ENCODE data around the gene MRGPRX1. TPM values are rescaled to one million over a fixed set of nuclear protein-coding genes. Genes with fewer than 3 reads are reported as not detected.
A peak's percentile ranks its signal among the peaks of the same experiment; 100 is the strongest.

The MRGPRX1 gene
- total RNA-seq (2022) (not detected in 2 replicates), Bru-seq, nascent RNA (not detected), BruChase-seq, experiment 1, labeled RNA remaining after a 2-hour chase (percentile 35 among the genes with signal in this experiment), BruChase-seq, experiment 2, labeled RNA remaining after a 6-hour chase (percentile 29 among the genes with signal in this experiment)
- long read RNA-seq = 0 reads

- Mint-ChIP-seq H3K27ac (ENCODE audit: unreplicated experiment) (no peak within 1 kb of the TSS), H3K27me3 (ENCODE audit: insufficient read depth, unreplicated experiment) (no peaks in the 10 kb centered on the region), H3K9me3 (ENCODE audit: unreplicated experiment) (no peaks in the 10 kb centered on the region), H3K4me3 (ENCODE audit: unreplicated experiment) (no peak within 1 kb of the TSS), H3K4me1 (ENCODE audit: low read depth, unreplicated experiment) (peaks cover 4% of the 10 kb centered on the region), H3K36me3 (ENCODE audit: insufficient read depth, unreplicated experiment) (no peaks in the 10 kb centered on the region)
- DNase-seq = no peak
- Histone ChIP-seq H3K9me3 (no peaks in the 10 kb centered on the region), H3K27me3 (replicated peaks; ENCODE audit: control insufficient read depth, insufficient read depth, low read length) (no peaks in the 10 kb centered on the region), H3K4me3 (ENCODE audit: low read depth, low read length) (no peak within 1 kb of the TSS), H3K4me1 (peaks cover 16% of the 10 kb centered on the region), H3K36me3 (ENCODE audit: control insufficient read depth, insufficient read depth, low read length) (0 out of 2 replicates have a peak, but pooled peaks cover 1% of the 10 kb centered on the region)
- ChIA-PET POLR2A (no interaction called here), CTCF (no interaction called here)
- intact Hi-C loops (cut with micrococcal nuclease; ENCODE audit: unreplicated experiment) = no loop called here
- BruUV-seq (replicated peaks) = no TSS peak
- no peak for TF ChIP-seq CTCF (IDR thresholded peaks at IDR 0.05; ENCODE audit: insufficient read depth in 1 of 2, low read depth in 1 of 2, low read length in 1 of 2, severe bottlenecking in 1 of 2, unreplicated experiment in 1 of 2)
Measured at GRCh38 chr11:18939314-18939713, at the start of gene MRGPRX1. MRGPRX1 (minus strand) TSS chr11:18939414; CDS start chr11:18934784, 4,630 bp downstream.

GRCh38 chr11:18987454-18988231 is 48.4 kb upstream of the MRGPRX1 start:
- no peaks in the 10 kb centered on the region for H3K9me3 ChIP-seq
- no peak overlapping the region for H3K4me3 Mint-ChIP-seq (ENCODE audit: unreplicated experiment)
- H3K4me1 ChIP-seq = no peaks in the 10 kb centered on the region
- ChIA-PET CTCF (no interaction called here), POLR2A (no interaction called here)
- H3K36me3 ChIP-seq (ENCODE audit: control insufficient read depth, insufficient read depth, low read length) = no peaks in the 10 kb centered on the region
- no peak for DNase-seq
- TF ChIP-seq CTCF (IDR thresholded peaks at IDR 0.05; ENCODE audit: insufficient read depth in 1 of 2, low read depth in 1 of 2, low read length in 1 of 2, severe bottlenecking in 1 of 2, unreplicated experiment in 1 of 2) = no peak
- no peaks in the 10 kb centered on the region for H3K4me1 Mint-ChIP-seq (ENCODE audit: low read depth, unreplicated experiment)
- no peaks in the 10 kb centered on the region for H3K36me3 Mint-ChIP-seq (ENCODE audit: insufficient read depth, unreplicated experiment)
- H3K27me3 Mint-ChIP-seq (ENCODE audit: insufficient read depth, unreplicated experiment) = no peaks in the 10 kb centered on the region
- H3K27ac Mint-ChIP-seq (ENCODE audit: unreplicated experiment) = no peak overlapping the region
- H3K27me3 ChIP-seq (replicated peaks; ENCODE audit: control insufficient read depth, insufficient read depth, low read length) = no peaks in the 10 kb centered on the region
- no peaks in the 10 kb centered on the region for H3K9me3 Mint-ChIP-seq (ENCODE audit: unreplicated experiment)
- no TSS peak for BruUV-seq (replicated peaks)
- intact Hi-C loops (cut with micrococcal nuclease; ENCODE audit: unreplicated experiment) = no loop called here
- H3K4me3 ChIP-seq (ENCODE audit: low read depth, low read length) = no peak overlapping the region

GRCh38 chr11:18986744-18987143 is 47.5 kb upstream of the MRGPRX1 start:
- intact Hi-C loops (cut with micrococcal nuclease; ENCODE audit: unreplicated experiment) = no loop called here
- Mint-ChIP-seq H3K9me3 (ENCODE audit: unreplicated experiment) (peaks cover 7% of the 10 kb centered on the region), H3K4me3 (ENCODE audit: unreplicated experiment) (no peak overlapping the region), H3K4me1 (ENCODE audit: low read depth, unreplicated experiment) (peaks cover 5% of the 10 kb centered on the region), H3K27ac (ENCODE audit: unreplicated experiment) (no peak overlapping the region), H3K27me3 (ENCODE audit: insufficient read depth, unreplicated experiment) (no peaks in the 10 kb centered on the region), H3K36me3 (ENCODE audit: insufficient read depth, unreplicated experiment) (no peaks in the 10 kb centered on the region)
- DNase-seq = no peak
- H3K9me3 ChIP-seq = no peaks in the 10 kb centered on the region
- no peak for TF ChIP-seq CTCF (IDR thresholded peaks at IDR 0.05; ENCODE audit: insufficient read depth in 1 of 2, low read depth in 1 of 2, low read length in 1 of 2, severe bottlenecking in 1 of 2, unreplicated experiment in 1 of 2)
- no peak overlapping the region for H3K4me3 ChIP-seq (ENCODE audit: low read depth, low read length)
- H3K4me1 ChIP-seq = 0 out of 2 replicates have a peak, but pooled peaks cover 3% of the 10 kb centered on the region
- POLR2A ChIA-PET = no interaction called here
- H3K27me3 ChIP-seq (replicated peaks; ENCODE audit: control insufficient read depth, insufficient read depth, low read length) = no peaks in the 10 kb centered on the region
- CTCF ChIA-PET = no interaction called here
- BruUV-seq (replicated peaks) = no TSS peak
- H3K36me3 ChIP-seq (ENCODE audit: control insufficient read depth, insufficient read depth, low read length) = no peaks in the 10 kb centered on the region
